ENCODE results near the gene SIX1. TPM values are rescaled to one million over a fixed set of nuclear protein-coding genes. Genes with fewer than 3 reads are reported as not detected.

The SIX1 gene
- total and polyA plus RNA-seq, 2 of the 4 experiments (the other 2 are of a cell fraction): 7.7 to 15.0 TPM

GRCh38 chr14:60632777-60633176 is 16.5 kb downstream of the SIX1 start:
- TF ChIP-seq MAZ (IDR thresholded peaks at IDR 0.05; ENCODE audit: borderline replicate concordance, low read depth, low read length) (no peak), CHD1 (IDR thresholded peaks at IDR 0.05; ENCODE audit: low read depth, low read length) (no peak), CTCF (conservative IDR thresholded peaks at IDR 0.05; ENCODE audit: low read depth, low read length) (no peak), ELK1 (IDR thresholded peaks at IDR 0.05; ENCODE audit: borderline replicate concordance, low read depth, low read length) (no peak), CEBPB (IDR thresholded peaks at IDR 0.05; ENCODE audit: low read depth, low read length) (no peak), MAFK (IDR thresholded peaks at IDR 0.05; ENCODE audit: low read depth, low read length) (no peak), RFX5 (IDR thresholded peaks at IDR 0.05; ENCODE audit: low read depth, low read length) (no peak), NFE2L2 (IDR thresholded peaks at IDR 0.05; ENCODE audit: low read depth, low read length) (no peak), USF2 (IDR thresholded peaks at IDR 0.05; ENCODE audit: low read depth, low read length) (no peak), RCOR1 (IDR thresholded peaks at IDR 0.05; ENCODE audit: insufficient replicate concordance, low read length) (no peak), FOS (IDR thresholded peaks at IDR 0.05; ENCODE audit: low read depth, low read length) (no peak), SMC3 (IDR thresholded peaks at IDR 0.05; ENCODE audit: low read depth, low read length) (no peak), POLR2A (IDR thresholded peaks at IDR 0.05; ENCODE audit: low read depth, low read length) (no peak), BHLHE40 (IDR thresholded peaks at IDR 0.05; ENCODE audit: low read depth, low read length) (no peak), MXI1 (IDR thresholded peaks at IDR 0.05; ENCODE audit: borderline replicate concordance, low read depth, low read length) (no peak)
- Histone ChIP-seq H3K9me3 (ENCODE audit: control insufficient read depth, insufficient read depth, low read length) (no peaks in the 10 kb centered on the region), H3K36me3 (ENCODE audit: control insufficient read depth, insufficient read depth, low read length) (no peaks in the 10 kb centered on the region), H2AK9ac (replicated peaks; ENCODE audit: low read depth, low read length, poor library complexity) (no peak overlapping the region), H3K14ac (replicated peaks; ENCODE audit: low read depth, low read length) (0 out of 2 replicates have a peak overlapping the region, but pooled peaks have one; percentile 14), H2BK5ac (ENCODE audit: low read depth, low read length, poor library complexity, severe bottlenecking) (no peak overlapping the region), H3K79me1 (ENCODE audit: low read depth in 1 of 2, low read length in 2 of 2) (peaks cover 4 to 27% of the 10 kb centered on the region in 2 experiments), H3K27ac (ENCODE audit: insufficient read depth, low read length) (no peak overlapping the region), H3K18ac (ENCODE audit: low read depth, low read length) (no peak overlapping the region), H3K4ac (ENCODE audit: low read depth, low read length) (no peak overlapping the region), H4K20me1 (ENCODE audit: insufficient read depth, low read length) (no peaks in the 10 kb centered on the region), H3K9ac (ENCODE audit: low read depth, low read length) (no peak overlapping the region), H2BK20ac (ENCODE audit: low read depth, low read length) (peak overlapping the region; percentile 18; the same call in 1 of the 2 replicates), H3K4me2 (ENCODE audit: low read depth, low read length) (no peak overlapping the region), H3K56ac (ENCODE audit: extremely low read depth, insufficient read depth, low read length) (no peak overlapping the region), H4K8ac (ENCODE audit: low read depth in 2 of 2, low read length in 2 of 2) (no peak overlapping the region), H3K4me3 (ENCODE audit: insufficient read depth, low read depth, low read length) (no peak overlapping the region), H3K23ac (ENCODE audit: low read depth, low read length) (no peak overlapping the region), H3K27me3 (ENCODE audit: control insufficient read depth, insufficient read depth, low read length) (no peaks in the 10 kb centered on the region), H2BK120ac (ENCODE audit: low read depth, low read length) (no peak overlapping the region), H4K5ac (ENCODE audit: low read depth, low read length) (no peak overlapping the region; the same call in 1 of the 2 replicates), H3K9me1 (ENCODE audit: insufficient read depth, low read length) (peaks cover 3% of the 10 kb centered on the region; the same call in 1 of the 2 replicates), H2AK5ac (ENCODE audit: low read depth, low read length) (peak overlapping the region; percentile 21; the same call in 1 of the 2 replicates), H2BK15ac (ENCODE audit: low read depth, low read length) (no peak overlapping the region), H2AFZ (replicated peaks; ENCODE audit: low read length, poor library complexity) (no peak overlapping the region), H4K91ac (ENCODE audit: insufficient read depth, low read depth, low read length) (no peak overlapping the region), H3K4me1 (ENCODE audit: control insufficient read depth, insufficient read depth, low read length) (peaks cover 7% of the 10 kb centered on the region)
- DNase-seq (no peak), ATAC-seq (ENCODE audit: low read depth) (no peak)
- dilution Hi-C loops (cut with HindIII; ENCODE audit: low sequenced_read_pairs, unreplicated experiment) (loop anchor here (25.0 kb wide), 1 partner anchor 405 kb away; no protein-coding TSS in a partner anchor), in situ Hi-C loops (cut with MboI; ENCODE audit: low sequenced_read_pairs) (loop anchor here (5.0 to 25.0 kb wide), 3 partner anchors 355 to 930 kb away; partner anchors contain the start of genes SLC38A6 and TRMT5), intact Hi-C loops (cut with micrococcal nuclease) (no loop called here)
- POLR2A ChIA-PET (ENCODE audit: unreplicated experiment): interaction anchor here (1.0 kb wide), 1 partner anchor 9 kb away, joined by 3 read pairs; no protein-coding TSS in a partner anchor
- no CpG with 5 or more reads among the region's 2 CpGs for WGBS, 2 experiments (ENCODE audit: extremely low coverage in 2 of 2, insufficient read length in 1 of 2)
- CTCF ChIA-PET: interaction anchor here (0.6 kb wide), 3 partner anchors 47 to 411 kb away, joined by 4 to 9 read pairs (median 6); no protein-coding TSS in a partner anchor
- no TSS peak for BruUV-seq (replicated peaks)
